Hair follicle dermal papilla cell (primary cell): ENCODE results near the gene LCN6. TPM values are rescaled to one million over a fixed set of nuclear protein-coding genes. Genes with fewer than 3 reads are reported as not detected.

ENCODE experiments used
- small RNA-seq: library from RNA; depleted of rRNA; stranded (forward); fragments of <200 nt; gene quantifications from one replicate; pipeline ENCODE3, GENCODE V24; 2012
- total RNA-seq: library from RNA; depleted of rRNA; stranded (reverse); fragments of >200 nt; gene quantifications from 2 replicates; pipeline ENCODE4 v1.2.3, GENCODE V29; 2012

LCN6 gene, protein sequence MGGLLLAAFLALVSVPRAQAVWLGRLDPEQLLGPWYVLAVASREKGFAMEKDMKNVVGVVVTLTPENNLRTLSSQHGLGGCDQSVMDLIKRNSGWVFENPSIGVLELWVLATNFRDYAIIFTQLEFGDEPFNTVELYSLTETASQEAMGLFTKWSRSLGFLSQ
- total RNA-seq: not detected in 2 replicates

DNA sequence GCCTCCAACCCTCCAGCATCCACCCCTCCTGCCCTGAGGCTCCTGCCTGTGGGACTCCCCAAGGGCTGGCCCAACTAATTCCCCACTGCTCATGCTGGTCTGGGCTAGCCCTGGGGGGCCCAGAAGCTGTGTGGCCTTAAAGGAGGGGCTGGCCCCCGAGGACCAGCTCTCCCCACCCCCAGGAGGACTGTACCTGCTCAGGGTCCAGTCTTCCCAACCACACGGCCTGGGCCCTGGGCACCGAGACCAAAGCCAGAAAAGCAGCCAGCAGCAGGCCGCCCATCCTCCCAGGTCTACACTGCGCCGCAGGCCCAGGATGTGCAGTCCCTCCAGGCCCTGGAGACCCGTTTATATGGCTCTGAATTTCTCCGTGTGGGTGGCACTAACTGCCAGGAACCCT is at the start of gene LCN6:
Gene LCN6 (minus strand): TSS at position 325 of the 400 bp plus-strand sequence. CDS start 42 bp downstream, at position 283.

DNA sequence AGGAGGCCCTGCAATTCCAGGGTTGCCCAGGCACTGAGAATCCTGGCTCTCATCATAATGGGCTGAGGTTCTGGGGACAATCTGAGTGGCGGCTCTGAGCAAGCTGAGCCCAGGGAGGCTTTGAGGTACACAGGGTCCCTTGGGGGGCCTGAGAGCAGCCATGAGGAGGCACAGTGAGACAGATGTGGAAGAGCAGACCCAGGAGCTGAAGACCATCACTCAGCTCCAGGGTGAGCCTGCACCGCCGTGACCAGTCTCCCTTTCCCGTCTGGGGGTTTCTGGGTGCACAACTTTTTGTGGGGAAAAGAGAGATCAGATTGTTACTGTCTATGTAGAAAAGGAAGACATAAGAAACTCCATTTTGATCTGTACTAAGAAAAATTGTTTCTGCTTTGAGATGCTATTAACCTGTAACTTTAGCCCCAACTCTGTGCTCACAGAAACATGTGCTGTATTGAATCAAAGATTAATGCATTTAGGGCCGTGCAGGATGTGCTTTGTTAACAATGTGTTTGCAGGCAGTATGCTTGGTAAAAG is 48.0 kb upstream of the LCN6 start, which contains the start of gene CCDC183:
Gene CCDC183 (plus strand): TSS at position 101 of the 537 bp plus-strand sequence. CDS start 60 bp downstream, at position 161.

DNA sequence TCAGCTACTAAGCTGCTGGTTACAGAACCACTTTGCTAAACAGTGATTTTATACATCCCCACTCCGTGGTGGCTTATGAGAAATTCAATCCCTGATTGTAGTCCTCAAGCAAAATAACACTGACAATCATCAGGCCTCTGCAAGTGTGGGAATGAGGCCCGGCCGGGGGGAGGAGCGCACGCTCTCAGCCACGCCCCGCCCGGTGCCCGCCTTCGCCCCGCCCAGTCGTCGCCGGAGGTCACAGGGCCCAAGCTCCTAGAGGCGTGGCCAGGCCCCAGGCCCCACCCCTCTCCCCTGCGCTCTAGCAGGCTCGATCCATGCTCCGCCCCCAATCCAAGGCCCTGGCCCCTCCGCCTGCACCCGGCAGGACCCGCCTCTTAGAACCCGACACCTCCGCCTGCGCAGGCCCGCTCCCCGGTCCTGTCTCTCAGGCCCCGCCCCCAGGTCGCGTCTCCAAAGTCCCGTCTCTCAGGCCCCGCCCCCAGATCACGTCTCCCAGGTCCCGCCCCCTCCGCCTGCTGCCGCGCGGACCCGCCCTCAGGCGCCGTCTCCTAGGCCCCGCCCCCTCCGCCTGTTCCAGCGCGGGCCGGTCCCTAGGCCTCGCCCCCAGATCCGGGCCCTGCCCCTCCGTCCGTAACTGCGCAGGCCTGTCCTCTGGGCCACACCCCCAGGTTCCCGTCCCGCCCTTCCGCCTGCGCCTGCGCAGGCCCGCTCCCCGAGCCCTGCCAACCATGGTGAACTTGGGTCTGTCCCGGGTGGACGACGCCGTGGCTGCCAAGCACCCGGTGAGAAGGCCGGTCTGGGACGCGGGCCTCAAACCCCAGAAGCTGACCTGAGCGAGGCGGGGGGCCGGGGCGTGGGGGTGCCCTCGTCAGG is 42.6 kb upstream of the LCN6 start, which contains the start of gene TMEM141:
Gene TMEM141 (plus strand): TSS at position 705 of the 876 bp plus-strand sequence. CDS start 27 bp downstream, at position 732.

DNA sequence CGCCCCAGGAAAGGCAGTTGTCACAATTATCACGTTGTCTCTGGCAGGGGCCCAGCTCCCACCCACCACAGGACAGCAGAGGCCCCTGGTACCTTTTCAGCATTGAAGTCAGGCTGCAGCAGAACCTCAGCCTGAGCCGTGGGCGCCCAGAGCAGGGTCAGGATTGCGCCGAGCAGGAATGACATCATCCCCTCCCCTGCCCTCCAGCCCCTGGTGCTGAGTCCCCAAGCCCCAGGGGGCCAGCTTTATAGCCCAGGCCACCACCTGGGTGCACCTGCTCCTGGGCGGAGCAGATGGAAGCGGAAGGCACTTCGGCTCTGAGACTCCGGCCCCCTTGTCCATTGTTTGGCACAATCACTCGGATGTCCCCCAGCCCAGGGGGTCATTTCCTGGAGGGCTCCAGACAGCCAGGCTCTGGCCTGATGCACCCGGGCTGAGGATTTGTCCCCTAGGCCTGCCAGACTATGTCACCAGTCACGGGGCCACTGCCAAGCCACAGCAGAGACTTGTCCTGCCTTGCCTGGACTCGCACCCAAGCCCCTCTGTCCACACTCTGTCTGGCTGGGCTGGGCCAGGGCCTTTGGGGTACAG is 16.1 kb upstream of the LCN6 start, which contains the start of gene LCN15:
Gene LCN15 (minus strand): TSS at position 218 of the 591 bp plus-strand sequence. CDS start 30 bp downstream, at position 188.

DNA sequence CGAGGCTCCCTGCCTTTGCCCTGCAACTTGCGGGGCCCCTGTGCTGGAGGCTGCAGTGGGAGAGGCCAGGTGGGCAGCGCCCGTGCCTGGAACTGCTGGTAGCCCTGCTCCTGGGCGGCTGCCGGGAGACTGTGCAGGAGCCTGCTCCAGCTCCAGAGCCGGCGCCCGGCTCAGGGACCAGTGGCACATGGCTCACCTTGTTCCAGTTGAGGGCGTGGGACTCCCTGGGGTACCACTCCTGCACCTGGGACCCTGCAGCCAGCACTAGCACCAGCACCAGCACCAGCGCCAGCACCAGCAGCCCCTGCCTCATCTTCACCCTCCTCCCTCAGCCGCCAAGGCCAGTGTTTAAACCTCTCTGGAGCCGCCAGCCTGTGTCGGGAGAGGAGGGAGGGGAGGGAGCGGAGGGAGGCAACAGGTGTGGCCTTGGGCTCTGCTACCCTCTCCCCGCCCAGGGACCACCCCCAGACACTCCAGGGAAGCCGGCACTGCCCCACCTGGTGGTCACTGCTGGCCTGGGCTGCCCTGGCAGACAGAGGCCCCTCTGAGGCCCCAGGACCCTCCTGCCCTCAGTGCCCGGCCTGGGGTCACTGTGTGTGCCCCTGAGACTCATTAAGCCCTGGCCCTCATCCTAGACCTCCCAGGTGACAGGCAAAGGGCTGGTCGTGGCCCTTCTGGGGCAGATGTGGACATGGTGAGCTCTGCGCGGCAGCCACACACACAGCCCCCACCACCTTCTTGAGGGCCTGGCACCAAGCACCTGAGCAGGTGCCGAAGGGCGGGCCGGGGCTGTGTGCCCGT is 5.5 kb downstream of the LCN6 start, which contains the start of gene LCN10:
Gene LCN10 (minus strand): TSS at position 350 of the 801 bp plus-strand sequence. CDS start 37 bp downstream, at position 313.

DNA sequence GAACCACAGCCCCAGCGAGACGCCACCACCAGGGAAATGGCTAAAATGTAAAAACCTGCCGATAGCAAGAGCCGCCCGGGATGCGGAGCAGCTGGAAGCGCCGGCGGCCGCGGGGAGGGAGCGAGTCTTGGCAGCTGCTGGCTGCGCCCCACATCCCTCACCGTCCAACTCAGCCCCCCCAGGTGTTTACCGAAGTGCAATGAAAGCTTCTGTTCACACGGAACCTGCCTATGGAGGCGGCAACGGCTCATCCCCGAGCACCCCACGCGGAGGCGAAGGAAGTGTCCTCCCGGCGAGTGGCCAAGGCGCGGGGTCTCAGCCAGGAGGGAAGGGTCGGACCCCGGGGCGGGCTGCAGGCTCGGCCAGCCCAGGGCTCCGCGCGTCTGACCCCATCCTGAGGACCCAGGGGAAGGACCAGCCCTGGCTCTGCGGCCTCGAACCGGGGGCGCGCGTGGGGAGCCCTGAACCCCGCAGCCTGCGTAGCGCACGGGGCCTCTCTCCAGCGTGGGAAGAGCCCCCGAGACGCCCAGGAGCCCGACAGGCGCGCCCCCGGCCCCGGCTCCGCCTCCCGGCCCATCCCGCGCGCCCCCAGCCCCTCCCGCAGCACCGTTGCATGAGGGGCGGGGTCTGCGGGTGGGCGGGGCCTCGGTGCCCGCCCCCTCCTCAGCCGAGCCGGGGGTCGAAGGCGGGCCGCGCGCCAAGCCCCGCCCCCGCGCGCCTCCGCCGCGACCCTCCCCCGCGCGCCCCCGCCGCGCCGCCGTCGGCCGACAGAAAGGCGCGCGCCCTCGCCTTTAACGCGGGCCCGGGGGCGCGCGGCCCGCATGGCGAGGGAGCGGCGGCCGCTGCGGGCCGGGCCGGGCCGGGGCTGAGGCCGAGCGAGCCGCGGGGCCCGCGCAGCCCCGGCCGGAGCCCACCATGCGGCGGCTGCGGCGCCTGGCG is 36.3 kb downstream of the LCN6 start, which contains the start of gene DIPK1B:
Gene DIPK1B (plus strand): TSS at position 822 of the 939 bp plus-strand sequence. CDS start 94 bp downstream, at position 916.

Small RNA genes within 50 kb of the gene (small RNA-seq; reads per million reads assigned to genes)
- gene ATP6V1G1P3 (not detected), gene MIR6722 (not detected)

Other genes with a start within 250 kb of the LCN6 start
- 8.4 and 15.1 TPM in 2 replicates for gene NOTCH1, start 202.5 kb downstream of the LCN6 start, total RNA-seq
- 4.5 and 8.1 TPM in 2 replicates for gene EGFL7, start 85.6 kb downstream of the LCN6 start, total RNA-seq
- gene AGPAT2, start 61.1 kb downstream of the LCN6 start, total RNA-seq: 36.0 and 37.6 TPM in 2 replicates
- gene DIPK1B, start 36.0 kb downstream of the LCN6 start, total RNA-seq: 0.12 TPM in 1 of 2 replicates, not detected in the other
- not detected in 2 replicates for gene LCN10, start 5.6 kb downstream of the LCN6 start, total RNA-seq
- gene LCN8, start 9.7 kb upstream of the LCN6 start, total RNA-seq: not detected in 2 replicates
- not detected in 2 replicates for gene LCN15, start 16.0 kb upstream of the LCN6 start, total RNA-seq
- gene TMEM141, start 42.8 kb upstream of the LCN6 start, total RNA-seq: 28.6 and 32.7 TPM in 2 replicates
- gene CCDC183, start 47.8 kb upstream of the LCN6 start, total RNA-seq: 0.16 and 0.73 TPM in 2 replicates
- gene RABL6, start 59.4 kb upstream of the LCN6 start, total RNA-seq: 83.5 and 85.7 TPM in 2 replicates
- gene AJM1, start 94.0 kb upstream of the LCN6 start, total RNA-seq: 0.85 and 0.97 TPM in 2 replicates
- gene PHPT1, start 100.9 kb upstream of the LCN6 start, total RNA-seq: 49.8 and 55.1 TPM in 2 replicates
- 1.1 and 1.9 TPM in 2 replicates for gene MAMDC4, start 103.8 kb upstream of the LCN6 start, total RNA-seq
- 119 and 175 TPM in 2 replicates for gene EDF1, start 117.8 kb upstream of the LCN6 start, total RNA-seq
- gene TRAF2, start 138.0 kb upstream of the LCN6 start, total RNA-seq: 6.6 and 6.8 TPM in 2 replicates
- 133 and 152 TPM in 2 replicates for gene FBXW5, start 196.2 kb upstream of the LCN6 start, total RNA-seq
- 1.1 TPM in 1 of 2 replicates, not detected in the other for gene C8G, start 196.7 kb upstream of the LCN6 start, total RNA-seq
- gene LCN12, start 203.7 kb upstream of the LCN6 start, total RNA-seq: 0.24 TPM in 1 of 2 replicates, not detected in the other
- gene PTGDS, start 229.0 kb upstream of the LCN6 start, total RNA-seq: 16.9 and 20.2 TPM in 2 replicates
- gene LCNL1, start 234.5 kb upstream of the LCN6 start, total RNA-seq: 2.4 and 3.5 TPM in 2 replicates
- gene PAXX, start 243.9 kb upstream of the LCN6 start, total RNA-seq: 7.3 and 8.5 TPM in 2 replicates
- 0.32 and 2.4 TPM in 2 replicates for gene CLIC3, start 248.0 kb upstream of the LCN6 start, total RNA-seq